Heart left ventricle (tissue), 16 donors: ENCODE measurements around the gene TNS3. TPM values are rescaled to one million over a fixed set of nuclear protein-coding genes. Genes with fewer than 3 reads are reported as not detected.

Experiments
- ATAC-seq, 4 donors: fragments of 200-7000 bp; cut with Tn5 transposase; one replicate each; pipeline ENCODE4 v1.9.1; 2020 to 2022; ENCODE audit warnings: moderate library complexity in 4 of 4, mild to moderate bottlenecking in 3 of 4, moderate number of reproducible peaks in 1 of 4
- DNase-seq, 5 donors: peaks; one replicate each; pipeline ENCODE4 v3.0.0-alpha.2; 2020
- H3K27ac ChIP-seq, 12 donors: fragments of 200-600 bp; sonication (generic) in 4 of 12; one replicate each; pipeline versions ENCODE4 v1.5.0 to v1.8.0; 2016 to 2022; ENCODE audit warnings: mild to moderate bottlenecking in 2 of 12
- H3K27me3 ChIP-seq, 9 donors: fragments of 200-600 bp; sonication (generic) in 2 of 9; one replicate each; pipeline versions ENCODE4 v1.5.1 to v1.8.0; 2016 to 2022; ENCODE audit warnings: mild to moderate bottlenecking in 3 of 9
- H3K36me3 ChIP-seq, 9 donors: fragments of 200-600 bp; sonication (generic) in 2 of 9; one replicate each; pipeline versions ENCODE4 v1.5.0 to v1.8.0; 2018 to 2022; ENCODE audit warnings: mild to moderate bottlenecking in 2 of 9
- H3K4me1 ChIP-seq, 12 donors: fragments of 200-600 bp; sonication (generic) in 4 of 12; one replicate each; pipeline versions ENCODE4 v1.5.0 to v1.8.0; 2016 to 2022; ENCODE audit warnings: mild to moderate bottlenecking in 3 of 12
- H3K4me3 ChIP-seq, 12 donors: fragments of 200-600 bp; sonication (generic) in 4 of 12; one replicate each; pipeline versions ENCODE4 v1.5.0 to v1.8.0; 2017 to 2022; ENCODE audit warnings: mild to moderate bottlenecking in 9 of 12, moderate library complexity in 4 of 12
- H3K9me3 ChIP-seq, 12 donors: fragments of 200-600 bp; sonication (generic) in 4 of 12; one replicate each; pipeline versions ENCODE4 v1.5.0 to v1.8.0; 2016 to 2022; ENCODE audit warnings: mild to moderate bottlenecking in 1 of 12
- POLR2A ChIP-seq, 2 donors: fragments of 450-650 bp; IDR thresholded peaks; one replicate each; pipeline ENCODE4 v1.6.1; 2017; ENCODE audit warnings: antibody characterized with exemption in 2 of 2, mild to moderate bottlenecking in 2 of 2, moderate library complexity in 2 of 2
- WGBS, 4 donors: extraction: QIAGEN DNeasy Blood & Tissue Kit in 2 of 4; methylation state at CpG; one replicate each; pipeline versions ENCODE4 v1.1.5 to v1.1.7; 2013 to 2018; 5-methylcytosine and 5-hydroxymethylcytosine counted together
- intact Hi-C, 10 donors: fragments of 100-400 bp; cut with DNase I; formaldehyde crosslinking; loops; one replicate each; pipeline versions ENCODE4 v1.11.1 to v1.14.2; 2022
- polyA plus RNA-seq, 2 donors: library from polyadenylated mRNA; stranded (reverse); fragments of 200-250 nt; gene quantifications; one replicate each; pipeline ENCODE4 v1.2.3, GENCODE V29; 2013
- total RNA-seq, 9 donors: library from RNA; depleted of rRNA in 2 of 9; stranded (reverse); fragments of >200 nt in 2 of 9; fragmentation: NEBNext Ultra II Directional in 3 of 9; extraction: Animal tissue kit (Norgen Biotek cat#: 25700) in 3 of 9; gene quantifications; one replicate each; pipeline versions ENCODE4 v1.1.0 to v1.2.4, GENCODE V29; 2016 to 2023
- TF ChIP-seq, protein P1 (sequence below), 12 donors: fragments of 200-600 bp; sonication (generic) in 4 of 12; IDR thresholded peaks; one replicate each; pipeline versions ENCODE4 v1.5.0 to v1.8.0; 2018 to 2022; ENCODE audit warnings: antibody characterized with exemption in 12 of 12, mild to moderate bottlenecking in 5 of 12
- donor health status: ischemic (EF 13 %, LVEDD 7.1; RV severe dilation, severe dysfunction).
- donor health status: healthy with polysubstance abuse.
- donor health status: DM: no; HTN: yes; CAD: no.
- donor health status: DM: no; HTN: no; CAD: no.
- donor health status: ischemic (EF 25% LVEDD 6.9; RV normal size, moderate dysfunction).
- donor health status: ischemic (EF 25% LVEDD 5.7; RV mildly dilated, moderate dysfunction).
- donor health status: healthy.
- donor health status: DM: yes; HTN: yes; CAD: no.
- donor health status: ischemic (EF 35%, LVEDD 5.7; RV mildly dilated, moderate dysfunction).
- donor health status: nonischemic (EF 11% LVEDD 7.7; RV severe dilation, severe dysfunction).
- donor health status: DM: yes; HTN: yes; CAD: no.
- donor health status: PGD.
- donor health status: ischemic (EF 29% LVEDD 5.4; RV normal size, mild dysfunction).
- donor health status: nonischemic (EF 23%, LVEDD 6.1; RV moderate dilation, normal function).

The TNS3 gene
- total and polyA plus RNA-seq, 11 donors: 10.1 to 116 (median 32.7) TPM

DNA sequence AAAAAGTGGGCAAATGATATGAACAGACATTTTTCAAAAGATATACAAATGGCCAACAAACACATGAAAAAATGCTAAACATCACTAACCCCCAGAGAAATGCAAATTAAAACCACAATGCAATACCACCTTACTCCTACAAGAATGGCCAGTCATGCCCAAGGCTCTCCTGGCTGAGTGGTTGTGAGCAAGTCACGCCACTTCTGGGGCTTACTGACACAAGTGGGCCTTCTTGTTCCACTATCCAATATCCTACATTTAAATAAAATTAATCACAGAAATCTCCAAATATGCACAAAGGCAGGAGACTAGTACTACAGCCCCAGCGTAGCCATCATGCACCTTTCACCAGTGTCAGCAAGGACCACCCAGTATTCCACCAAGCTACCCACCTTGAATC is 181.9 kb downstream of the TNS3 start:
- peaks cover 0 to 71% (median 37%) of the 10 kb centered on the region in 9 donors for H3K36me3 ChIP-seq

DNA sequence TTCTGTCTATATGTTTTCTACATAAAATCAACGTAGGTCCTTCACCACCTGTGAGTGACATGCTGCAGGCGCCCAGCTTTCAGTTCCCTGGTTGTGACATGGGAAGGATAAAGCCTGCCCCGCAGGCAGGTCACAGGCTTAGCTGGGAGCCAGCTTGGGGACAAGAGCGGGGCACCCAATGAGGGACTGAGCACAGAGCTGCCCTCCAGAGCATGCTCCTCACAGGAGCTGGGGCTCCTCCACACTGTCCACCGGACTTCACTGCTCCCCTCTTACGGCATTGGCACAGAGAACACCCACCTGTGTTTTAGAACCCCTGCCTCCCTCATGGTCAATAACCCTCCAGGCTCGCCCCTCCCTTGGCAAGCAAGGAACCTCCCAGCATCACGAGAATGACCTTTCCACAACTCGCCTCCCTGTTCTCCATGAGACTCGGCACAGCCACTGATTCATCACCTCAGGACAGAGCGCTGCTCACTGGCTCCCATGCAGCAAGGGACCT is 187.1 kb downstream of the TNS3 start:
- H3K27ac ChIP-seq: no peak overlapping the region
- no peaks in the 10 kb centered on the region for H3K9me3 ChIP-seq
- ATAC-seq: no peak
- no peak for TF ChIP-seq POLR2A (IDR thresholded peaks at IDR 0.05)
- TF ChIP-seq, protein P1, sequence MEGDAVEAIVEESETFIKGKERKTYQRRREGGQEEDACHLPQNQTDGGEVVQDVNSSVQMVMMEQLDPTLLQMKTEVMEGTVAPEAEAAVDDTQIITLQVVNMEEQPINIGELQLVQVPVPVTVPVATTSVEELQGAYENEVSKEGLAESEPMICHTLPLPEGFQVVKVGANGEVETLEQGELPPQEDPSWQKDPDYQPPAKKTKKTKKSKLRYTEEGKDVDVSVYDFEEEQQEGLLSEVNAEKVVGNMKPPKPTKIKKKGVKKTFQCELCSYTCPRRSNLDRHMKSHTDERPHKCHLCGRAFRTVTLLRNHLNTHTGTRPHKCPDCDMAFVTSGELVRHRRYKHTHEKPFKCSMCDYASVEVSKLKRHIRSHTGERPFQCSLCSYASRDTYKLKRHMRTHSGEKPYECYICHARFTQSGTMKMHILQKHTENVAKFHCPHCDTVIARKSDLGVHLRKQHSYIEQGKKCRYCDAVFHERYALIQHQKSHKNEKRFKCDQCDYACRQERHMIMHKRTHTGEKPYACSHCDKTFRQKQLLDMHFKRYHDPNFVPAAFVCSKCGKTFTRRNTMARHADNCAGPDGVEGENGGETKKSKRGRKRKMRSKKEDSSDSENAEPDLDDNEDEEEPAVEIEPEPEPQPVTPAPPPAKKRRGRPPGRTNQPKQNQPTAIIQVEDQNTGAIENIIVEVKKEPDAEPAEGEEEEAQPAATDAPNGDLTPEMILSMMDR (IDR thresholded peaks at IDR 0.05): no peak
- no peaks in the 10 kb centered on the region for H3K27me3 ChIP-seq
- 93 to 96% (median 96%) methylated on average over 11 of the region's 11 CpGs for WGBS, 4 donors
- H3K36me3 ChIP-seq: peaks cover 0 to 85% (median 42%) of the 10 kb centered on the region in 9 donors
- H3K4me1 ChIP-seq: peaks cover 0 to 12% (median 0%) of the 10 kb centered on the region in 12 donors
- H3K4me3 ChIP-seq: no peak overlapping the region
- intact Hi-C loops: loop anchor here in 1 of 10 donors (10.0 kb wide), 1 partner anchor 110 kb away; no protein-coding TSS in a partner anchor
- DNase-seq: no peak

More for the DNA sequence above, 181.9 kb downstream of the TNS3 start:
- ATAC-seq (no peak), DNase-seq (no peak)
- H3K27me3 ChIP-seq: no peaks in the 10 kb centered on the region
- H3K27ac ChIP-seq: no peak overlapping the region
- intact Hi-C loops: loop anchor here in 1 of 10 donors (5.0 kb wide), 1 partner anchor 133 kb away; no protein-coding TSS in a partner anchor
- peaks cover 0 to 5% (median 0%) of the 10 kb centered on the region in 12 donors for H3K4me1 ChIP-seq
- TF ChIP-seq POLR2A (IDR thresholded peaks at IDR 0.05): no peak
- TF ChIP-seq, protein P1 (IDR thresholded peaks at IDR 0.05): no peak
- WGBS, 4 donors: 97 to 100% (median 98%) methylated on average over 2 of the region's 2 CpGs
- no peak overlapping the region for H3K4me3 ChIP-seq
- no peaks in the 10 kb centered on the region for H3K9me3 ChIP-seq

DNA sequence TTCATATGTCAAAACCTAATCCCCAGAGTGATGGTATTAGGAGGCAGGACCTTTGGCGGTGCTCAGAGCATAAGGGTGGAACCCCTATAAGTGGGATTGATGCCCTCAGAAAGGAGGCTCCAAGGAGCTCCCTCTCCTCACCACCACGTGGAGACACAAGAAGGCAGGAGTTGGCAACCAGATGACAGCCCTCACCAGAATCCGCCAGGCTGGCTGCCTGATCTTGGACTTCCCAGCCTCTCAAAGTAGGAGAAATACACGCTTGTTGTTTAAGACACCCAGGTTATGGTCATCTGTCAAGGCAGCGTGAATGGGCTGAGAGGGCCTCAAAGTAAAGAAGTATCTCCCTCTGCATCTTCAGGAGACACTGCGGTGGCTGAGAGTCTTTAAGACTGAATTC is 187.7 kb downstream of the TNS3 start:
- 83 to 96% (median 90%) methylated on average over 6 of the region's 6 CpGs for WGBS, 4 donors
- no peaks in the 10 kb centered on the region for H3K9me3 ChIP-seq
- TF ChIP-seq POLR2A (IDR thresholded peaks at IDR 0.05): no peak
- TF ChIP-seq, protein P1 (IDR thresholded peaks at IDR 0.05): no peak
- DNase-seq: no peak
- no peak overlapping the region for H3K4me3 ChIP-seq
- H3K36me3 ChIP-seq: peaks cover 0 to 86% (median 42%) of the 10 kb centered on the region in 9 donors
- H3K4me1 ChIP-seq: peaks cover 0 to 12% (median 0%) of the 10 kb centered on the region in 12 donors
- ATAC-seq: no peak
- H3K27me3 ChIP-seq: no peaks in the 10 kb centered on the region
- no peak overlapping the region for H3K27ac ChIP-seq
- intact Hi-C loops: loop anchor here in 1 of 10 donors (10.0 kb wide), 1 partner anchor 109 kb away; no protein-coding TSS in a partner anchor

DNA sequence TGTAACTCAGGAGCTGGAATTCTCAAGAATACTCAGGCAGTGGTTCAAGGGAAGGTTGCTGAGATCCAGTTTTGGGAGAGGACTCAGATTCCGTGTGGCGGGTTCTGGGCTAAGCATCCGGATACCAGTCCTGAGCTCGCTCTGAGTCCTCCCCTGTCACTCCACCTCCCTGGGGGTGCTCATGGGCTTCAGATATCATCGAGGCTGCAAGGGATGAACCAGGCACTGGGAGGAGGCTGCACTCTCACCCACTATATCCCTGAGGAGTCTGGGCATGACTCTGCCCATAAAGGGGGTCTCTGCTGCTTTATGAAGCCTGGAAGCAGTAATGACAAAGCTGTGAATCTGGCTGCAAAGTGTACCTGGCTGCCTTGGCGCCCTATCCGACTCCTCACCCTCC is 188.5 kb downstream of the TNS3 start:
- Histone ChIP-seq H3K4me1 (peaks cover 0 to 12% (median 0%) of the 10 kb centered on the region in 12 donors), H3K36me3 (peaks cover 0 to 86% (median 42%) of the 10 kb centered on the region in 9 donors), H3K9me3 (no peaks in the 10 kb centered on the region), H3K4me3 (no peak overlapping the region), H3K27me3 (no peaks in the 10 kb centered on the region), H3K27ac (no peak overlapping the region)
- DNase-seq: no peak
- ATAC-seq: no peak
- intact Hi-C loops: loop anchor here in 1 of 10 donors (10.0 kb wide), 1 partner anchor 109 kb away; no protein-coding TSS in a partner anchor
- WGBS, 4 donors: 82 to 95% (median 87%) methylated on average over 7 of the region's 7 CpGs
- TF ChIP-seq, protein P1 (IDR thresholded peaks at IDR 0.05): no peak
- no peak for TF ChIP-seq POLR2A (IDR thresholded peaks at IDR 0.05)
